Keratinocyte (primary cell): Measurements from ENCODE around the gene BANP. TPM values are rescaled to one million over a fixed set of nuclear protein-coding genes. Genes with fewer than 3 reads are reported as not detected.

Experiments used
- DNase-seq: peaks from one replicate; pipeline ENCODE4 v3.0.0-alpha.2; 2011; ENCODE audit warnings: low read depth, missing footprints, low spot score
- FAIRE-seq: peaks from 2 replicates; lab custom pipeline; 2011; peaks lifted over from hg19 to GRCh38; lab: Jason Lieb, UNC
- H2AFZ ChIP-seq: 2 replicates; pipeline ENCODE4 v1.6.0; 2012; ENCODE audit warnings: low read length, control low read depth, inconsistent platforms; ENCODE audit not compliant: control insufficient read depth
- H3K27ac ChIP-seq: 2 replicates; pipeline ENCODE4 v1.5.1; 2011; ENCODE audit warnings: low read length; ENCODE audit not compliant: control insufficient read depth, insufficient read depth
- H3K27me3 ChIP-seq: 3 replicates; pipeline ENCODE4 v1.6.0; 2011; ENCODE audit warnings: low read length; ENCODE audit not compliant: control insufficient read depth, insufficient read depth; ENCODE audit errors: extremely low read depth
- H3K36me3 ChIP-seq, 2 experiments: 2 replicates in 1 of 2; 3 replicates in 1 of 2; pipeline ENCODE4 v1.5.1; 2011; ENCODE audit warnings: low read length in 2 of 2, mild to moderate bottlenecking in 1 of 2; ENCODE audit not compliant: control insufficient read depth in 2 of 2, insufficient read depth in 2 of 2; ENCODE audit errors: extremely low read depth in 1 of 2
- H3K4me1 ChIP-seq: 3 replicates; pipeline ENCODE4 v1.5.1; 2011; ENCODE audit warnings: low read length; ENCODE audit not compliant: control insufficient read depth, insufficient read depth; ENCODE audit errors: extremely low read depth
- H3K4me2 ChIP-seq: 3 replicates; pipeline ENCODE4 v1.6.0; 2011; ENCODE audit warnings: low read depth, low read length; ENCODE audit not compliant: control insufficient read depth, insufficient read depth; ENCODE audit errors: extremely low read depth
- H3K4me3 ChIP-seq, 3 experiments: fragments of 200-600 bp in 1 of 3; sonication (generic) in 1 of 3; 2 replicates in 2 of 3; 3 replicates in 1 of 3; pipeline ENCODE4 v1.5.1; 2011 to 2016; ENCODE audit warnings: low read length in 3 of 3, mild to moderate bottlenecking in 3 of 3, control low read depth in 2 of 3, inconsistent platforms in 1 of 3, low read depth in 1 of 3, mixed read lengths in 1 of 3, mixed run types in 1 of 3, moderate library complexity in 1 of 3; ENCODE audit not compliant: control insufficient read depth in 2 of 3, insufficient read depth in 2 of 3; ENCODE audit errors: extremely low read depth in 1 of 3
- H3K79me2 ChIP-seq: 2 replicates; pipeline ENCODE4 v1.6.0; 2012; ENCODE audit warnings: low read length; ENCODE audit not compliant: control insufficient read depth, insufficient read depth
- H3K9ac ChIP-seq: 3 replicates; pipeline ENCODE4 v1.6.0; 2011; ENCODE audit warnings: low read length; ENCODE audit not compliant: control insufficient read depth, insufficient read depth; ENCODE audit errors: extremely low read depth
- H3K9me1 ChIP-seq: 3 replicates; pipeline ENCODE4 v1.6.0; 2011; ENCODE audit warnings: low read length; ENCODE audit not compliant: control insufficient read depth, insufficient read depth; ENCODE audit errors: extremely low read depth
- H3K9me3 ChIP-seq: 2 replicates; pipeline ENCODE4 v1.5.1; 2012; ENCODE audit warnings: low read depth, low read length; ENCODE audit not compliant: control insufficient read depth
- H4K20me1 ChIP-seq: 3 replicates; pipeline ENCODE4 v1.6.0; 2011; ENCODE audit warnings: low read length; ENCODE audit not compliant: control insufficient read depth, insufficient read depth; ENCODE audit errors: extremely low read depth
- CTCF ChIP-seq, 3 experiments: IDR thresholded peaks in 1 of 3; conservative IDR thresholded peaks in 1 of 3; optimal IDR thresholded peaks in 1 of 3; 2 replicates in 2 of 3; 3 replicates in 1 of 3; pipeline versions ENCODE3 to v1.5.1; 2011; ENCODE audit warnings: low read length in 3 of 3, mild to moderate bottlenecking in 3 of 3, moderate library complexity in 2 of 3, control low read depth in 1 of 3, inconsistent platforms in 1 of 3; ENCODE audit not compliant: insufficient read depth in 2 of 3; ENCODE audit errors: extremely low read depth in 1 of 3
- EZH2 ChIP-seq: IDR thresholded peaks from one replicate; pipeline ENCODE4 v1.6.1; 2012; ENCODE audit warnings: inconsistent platforms, mild to moderate bottlenecking, low read length, moderate library complexity
- dilution Hi-C: fragments of 300-500 bp; cut with MboI; formaldehyde crosslinking; loops from one replicate; pipeline ENCODE4 v1.7.0; 2020; ENCODE audit warnings: low sequenced_read_pairs; ENCODE audit not compliant: extremely low pct_ligation_motif_present
- polyA plus RNA-seq, 5 experiments: library from polyadenylated mRNA; depleted of rRNA in 3 of 5; stranded (reverse) in 3 of 5; stranded (forward) in 1 of 5; unstranded in 1 of 5; fragments of >200 nt; gene quantifications; 1 replicate in 1 of 5; 2 replicates in 3 of 5; 3 replicates in 1 of 5; pipeline versions ENCODE4 v1.2.1 to v1.2.3, GENCODE V29; 2011 to 2012; ENCODE audit warnings: missing spikeins in 2 of 5, low read depth in 1 of 5, low replicate concordance in 1 of 5

BANP gene
- polyA plus RNA-seq, 1 donor (not counting 4 experiments of a cell fraction or from before 2014, with no cell fraction given) = 10.8 TPM

- Histone ChIP-seq H3K4me3 (no peak overlapping the region), H3K4me2 (no peak overlapping the region), H3K79me2 (no peaks in the 10 kb centered on the region), H3K9me3 (no peaks in the 10 kb centered on the region), H3K4me1 (no peaks in the 10 kb centered on the region), H3K9ac (no peak overlapping the region), H4K20me1 (peaks cover 2% of the 10 kb centered on the region), H2AFZ (no peak overlapping the region), H3K27ac (no peak overlapping the region), H3K9me1 (no peaks in the 10 kb centered on the region), H3K27me3 (no peaks in the 10 kb centered on the region), H3K36me3 (peaks cover 3 to 25% of the 10 kb centered on the region in 2 experiments)
- FAIRE-seq (no peak), DNase-seq (no peak)
- dilution Hi-C loops = no loop called here
- no peak for TF ChIP-seq EZH2
- TF ChIP-seq CTCF (optimal IDR thresholded peaks at IDR 0.05 in 1 of 3, IDR thresholded peaks at IDR 0.05 in 1 of 3, conservative IDR thresholded peaks at IDR 0.05 in 1 of 3; ENCODE audit: extremely low read depth in 1 of 3, insufficient read depth in 2 of 3, low read length in 3 of 3) = no peak
These were observed 114.5 kb downstream of the BANP start for GRCh38 chr16:88065747-88066142.

- dilution Hi-C loops = no loop called here
These were observed 115.0 kb downstream of the BANP start for GRCh38 chr16:88066234-88066633.

More at GRCh38 chr16:88066234-88066633, 115.0 kb downstream of the BANP start:
- Histone ChIP-seq H3K9ac (no peak overlapping the region), H3K27ac (no peak overlapping the region), H4K20me1 (no peaks in the 10 kb centered on the region), H3K4me1 (no peaks in the 10 kb centered on the region), H3K4me3 (no peak overlapping the region), H3K79me2 (no peaks in the 10 kb centered on the region), H2AFZ (no peak overlapping the region), H3K4me2 (no peak overlapping the region), H3K27me3 (no peaks in the 10 kb centered on the region), H3K9me1 (no peaks in the 10 kb centered on the region), H3K9me3 (no peaks in the 10 kb centered on the region), H3K36me3 (peaks cover 3 to 22% of the 10 kb centered on the region in 2 experiments)
- TF ChIP-seq CTCF (optimal IDR thresholded peaks at IDR 0.05 in 1 of 3, IDR thresholded peaks at IDR 0.05 in 1 of 3, conservative IDR thresholded peaks at IDR 0.05 in 1 of 3; ENCODE audit: extremely low read depth in 1 of 3, insufficient read depth in 2 of 3, low read length in 3 of 3) = no peak
- FAIRE-seq (no peak), DNase-seq (no peak)
